Measurements from ENCODE around the gene SORBS2. TPM values are rescaled to one million over a fixed set of nuclear protein-coding genes. Genes with fewer than 3 reads are reported as not detected.
"Not testable (repeated sequence)": the region's sequence is repeated elsewhere in the genome, so short reads cannot be mapped to it uniquely, and the experiment has no call there.

Gene SORBS2, protein sequence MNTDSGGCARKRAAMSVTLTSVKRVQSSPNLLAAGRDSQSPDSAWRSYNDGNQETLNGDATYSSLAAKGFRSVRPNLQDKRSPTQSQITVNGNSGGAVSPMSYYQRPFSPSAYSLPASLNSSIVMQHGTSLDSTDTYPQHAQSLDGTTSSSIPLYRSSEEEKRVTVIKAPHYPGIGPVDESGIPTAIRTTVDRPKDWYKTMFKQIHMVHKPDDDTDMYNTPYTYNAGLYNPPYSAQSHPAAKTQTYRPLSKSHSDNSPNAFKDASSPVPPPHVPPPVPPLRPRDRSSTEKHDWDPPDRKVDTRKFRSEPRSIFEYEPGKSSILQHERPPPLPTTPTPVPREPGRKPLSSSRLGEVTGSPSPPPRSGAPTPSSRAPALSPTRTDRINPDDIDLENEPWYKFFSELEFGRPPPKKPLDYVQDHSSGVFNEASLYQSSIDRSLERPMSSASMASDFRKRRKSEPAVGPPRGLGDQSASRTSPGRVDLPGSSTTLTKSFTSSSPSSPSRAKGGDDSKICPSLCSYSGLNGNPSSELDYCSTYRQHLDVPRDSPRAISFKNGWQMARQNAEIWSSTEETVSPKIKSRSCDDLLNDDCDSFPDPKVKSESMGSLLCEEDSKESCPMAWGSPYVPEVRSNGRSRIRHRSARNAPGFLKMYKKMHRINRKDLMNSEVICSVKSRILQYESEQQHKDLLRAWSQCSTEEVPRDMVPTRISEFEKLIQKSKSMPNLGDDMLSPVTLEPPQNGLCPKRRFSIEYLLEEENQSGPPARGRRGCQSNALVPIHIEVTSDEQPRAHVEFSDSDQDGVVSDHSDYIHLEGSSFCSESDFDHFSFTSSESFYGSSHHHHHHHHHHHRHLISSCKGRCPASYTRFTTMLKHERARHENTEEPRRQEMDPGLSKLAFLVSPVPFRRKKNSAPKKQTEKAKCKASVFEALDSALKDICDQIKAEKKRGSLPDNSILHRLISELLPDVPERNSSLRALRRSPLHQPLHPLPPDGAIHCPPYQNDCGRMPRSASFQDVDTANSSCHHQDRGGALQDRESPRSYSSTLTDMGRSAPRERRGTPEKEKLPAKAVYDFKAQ (N-terminal part only)
- 10 to 100 TPM; 36.5 to 50.8 TPM for total RNA-seq
- polyA plus RNA-seq (ENCODE audit: insufficient read length in 6 of 6) = 10 to 100 TPM; 24.2 to 37.0 (median 33.7) TPM
- long read RNA-seq, donor 1, transcript SORBS2-210 (7 exons, 835 nt) = major isoform, 7 of 18 reads
- long read RNA-seq, donor 1, partial matches to known transcripts = 0 of 18 reads
- long read RNA-seq, donor 1, other reads (novel, unspliced or antisense) = 0 of 18 reads
- long read RNA-seq, donor 2, partial matches to known transcripts = 0 of 4 reads
- long read RNA-seq, donor 2, other reads (novel, unspliced or antisense) = 0 of 4 reads
- long read RNA-seq, donor 3, full-length matches to known transcripts = 5 of 5 reads
- long read RNA-seq, donor 3, partial matches to known transcripts = 0 of 5 reads
- long read RNA-seq, donor 3, other reads (novel, unspliced or antisense) = 0 of 5 reads
- long read RNA-seq, donor 4, full-length matches to known transcripts = 3 of 9 reads
- long read RNA-seq, donor 4, partial matches to known transcripts = 2 of 9 reads
- long read RNA-seq, donor 4, other reads (novel, unspliced or antisense) = 4 of 9 reads
- long read RNA-seq, donor 5, full-length matches to known transcripts = 4 of 4 reads
- long read RNA-seq, donor 5, partial matches to known transcripts = 0 of 4 reads
- long read RNA-seq, donor 5, other reads (novel, unspliced or antisense) = 0 of 4 reads
- long read RNA-seq, donor 6, partial matches to known transcripts = 8 of 9 reads
- long read RNA-seq, donor 6, other reads (novel, unspliced or antisense) = 0 of 9 reads
- long read RNA-seq, donor 7, partial matches to known transcripts = 0 of 1 reads
- long read RNA-seq, donor 7, other reads (novel, unspliced or antisense) = 0 of 1 reads
- long read RNA-seq, donor 8, partial matches to known transcripts = 0 of 3 reads
- long read RNA-seq, donor 8, other reads (novel, unspliced or antisense) = 0 of 3 reads
- long read RNA-seq, donor 9 = 0 reads
- long read RNA-seq, donor 10, partial matches to known transcripts = 2 of 18 reads
- long read RNA-seq, donor 10, other reads (novel, unspliced or antisense) = 10 of 18 reads
- long read RNA-seq, donor 11, transcript SORBS2-251 (2 exons, 420 nt) = major isoform, 9 of 15 reads
- long read RNA-seq, donor 11, partial matches to known transcripts = 0 of 15 reads
- long read RNA-seq, donor 11, other reads (novel, unspliced or antisense) = 0 of 15 reads
- long read RNA-seq, donor 12, full-length matches to known transcripts = 3 of 3 reads
- long read RNA-seq, donor 12, partial matches to known transcripts = 0 of 3 reads
- long read RNA-seq, donor 12, other reads (novel, unspliced or antisense) = 0 of 3 reads

DNA sequence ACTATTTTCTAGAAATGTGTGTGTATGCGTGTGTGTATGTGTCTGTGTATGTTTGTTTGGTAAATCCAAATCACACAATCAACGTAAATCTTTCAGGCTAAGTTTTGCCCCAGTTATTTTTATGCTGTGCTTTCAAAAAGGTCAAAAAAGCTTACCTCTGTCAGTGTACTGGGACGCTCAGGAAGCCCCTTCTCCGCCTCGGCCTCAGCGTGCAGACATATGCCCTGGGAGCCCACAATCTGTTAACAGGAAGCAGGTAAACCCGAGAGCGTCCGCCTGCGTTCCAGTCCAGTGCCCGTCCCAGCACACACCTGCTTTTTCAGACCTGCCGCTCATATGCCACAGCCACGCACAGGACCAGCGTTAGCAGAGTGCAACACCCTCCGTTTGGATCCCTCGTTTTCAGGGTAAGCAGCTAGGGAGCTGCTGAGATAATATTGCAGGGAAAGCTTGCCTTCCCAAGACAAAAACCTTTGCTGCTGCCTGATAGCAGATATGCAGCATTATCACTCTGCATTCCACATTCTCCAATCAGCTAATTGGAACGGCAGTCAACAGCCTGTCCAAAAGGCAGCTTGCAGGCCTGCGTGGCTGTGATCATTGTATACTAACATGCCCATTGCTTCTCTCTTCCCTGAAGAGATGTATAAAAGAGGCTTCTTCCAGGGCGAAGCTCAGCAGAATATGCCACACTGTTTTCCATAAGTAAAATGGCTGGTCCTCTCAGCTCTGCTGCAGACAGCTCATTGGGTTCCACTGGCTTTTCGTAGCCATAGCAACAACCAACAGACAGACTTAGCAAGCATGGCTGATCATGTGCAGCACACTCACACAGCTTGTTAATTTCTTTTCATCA lies at the start of gene SORBS2:
Gene SORBS2 (minus strand): TSS at position 686 of the 856 bp plus-strand sequence. CDS start 121,623 bp downstream, outside the sequence.
- Histone ChIP-seq H3K27me3 (no peaks in the 10 kb centered on the region), H3K4me1 (no peaks in the 10 kb centered on the region), H3K36me3 (no peaks in the 10 kb centered on the region), H3K4me3 (peak within 1 kb of the TSS; percentile 19 to 32), H3K27ac (peak within 1 kb of the TSS; percentile 71), H3K9me3 (no peaks in the 10 kb centered on the region)
- intact Hi-C loops (cut with DNase I) = no loop called here
- ATAC-seq (peak; percentile 86), DNase-seq (peak; percentile 23 to 80 (median 50))
- TF ChIP-seq, protein P1, sequence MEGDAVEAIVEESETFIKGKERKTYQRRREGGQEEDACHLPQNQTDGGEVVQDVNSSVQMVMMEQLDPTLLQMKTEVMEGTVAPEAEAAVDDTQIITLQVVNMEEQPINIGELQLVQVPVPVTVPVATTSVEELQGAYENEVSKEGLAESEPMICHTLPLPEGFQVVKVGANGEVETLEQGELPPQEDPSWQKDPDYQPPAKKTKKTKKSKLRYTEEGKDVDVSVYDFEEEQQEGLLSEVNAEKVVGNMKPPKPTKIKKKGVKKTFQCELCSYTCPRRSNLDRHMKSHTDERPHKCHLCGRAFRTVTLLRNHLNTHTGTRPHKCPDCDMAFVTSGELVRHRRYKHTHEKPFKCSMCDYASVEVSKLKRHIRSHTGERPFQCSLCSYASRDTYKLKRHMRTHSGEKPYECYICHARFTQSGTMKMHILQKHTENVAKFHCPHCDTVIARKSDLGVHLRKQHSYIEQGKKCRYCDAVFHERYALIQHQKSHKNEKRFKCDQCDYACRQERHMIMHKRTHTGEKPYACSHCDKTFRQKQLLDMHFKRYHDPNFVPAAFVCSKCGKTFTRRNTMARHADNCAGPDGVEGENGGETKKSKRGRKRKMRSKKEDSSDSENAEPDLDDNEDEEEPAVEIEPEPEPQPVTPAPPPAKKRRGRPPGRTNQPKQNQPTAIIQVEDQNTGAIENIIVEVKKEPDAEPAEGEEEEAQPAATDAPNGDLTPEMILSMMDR (IDR thresholded peaks at IDR 0.05) = no peak

DNA sequence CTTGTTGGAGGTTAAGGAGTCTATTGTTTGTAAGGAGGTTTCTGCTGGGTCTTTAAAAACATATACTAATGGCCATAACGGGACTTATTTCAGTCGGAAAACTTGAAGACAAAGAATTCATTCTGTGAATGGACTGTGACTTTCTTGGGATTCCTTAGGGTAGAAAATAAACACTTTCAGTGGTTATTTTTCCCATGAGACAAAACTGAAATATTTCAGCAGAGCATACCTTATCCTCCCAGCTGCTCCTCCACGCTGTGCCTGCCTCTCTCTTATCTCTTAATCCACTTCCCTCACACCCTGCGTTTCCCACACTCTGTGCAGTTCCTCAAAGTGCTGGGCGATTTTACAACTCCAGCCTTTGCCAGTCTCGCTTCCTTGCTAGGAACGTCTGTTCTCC lies 47.1 kb upstream of the SORBS2 start:
- H3K4me3 ChIP-seq = no peak overlapping the region
- no peak overlapping the region for H3K27ac ChIP-seq
- TF ChIP-seq, protein P1 (IDR thresholded peaks at IDR 0.05) = no peak
- H3K27me3 ChIP-seq = no peaks in the 10 kb centered on the region
- no peaks in the 10 kb centered on the region for H3K4me1 ChIP-seq
- ATAC-seq = no peak
- peaks cover 0 to 10% of the 10 kb centered on the region in 2 donors for H3K9me3 ChIP-seq
- DNase-seq = no peak
- intact Hi-C loops (cut with DNase I) = no loop called here
- H3K36me3 ChIP-seq = no peaks in the 10 kb centered on the region

DNA sequence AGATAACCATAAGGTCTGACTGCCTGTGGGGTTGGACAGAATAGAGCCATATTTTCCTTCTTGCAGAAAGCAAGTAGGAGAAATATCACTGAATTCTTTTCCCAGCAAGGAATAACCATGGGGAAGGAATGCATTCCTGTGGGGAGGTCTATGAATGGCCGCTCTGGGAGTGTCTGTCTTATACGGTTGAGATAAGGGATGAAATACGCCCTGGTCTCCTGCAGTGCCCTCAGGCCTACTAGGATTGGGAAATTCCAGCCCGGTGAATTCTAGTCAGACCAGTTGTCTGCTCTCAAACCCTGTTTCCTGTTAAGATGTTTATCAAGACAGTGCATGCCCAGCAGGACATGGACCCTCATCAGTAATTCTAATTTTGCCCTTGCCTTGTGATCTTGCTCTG lies 45.6 kb upstream of the SORBS2 start:
- ATAC-seq; H3K27me3 ChIP-seq; intact Hi-C loops (cut with DNase I); H3K4me3 ChIP-seq; H3K36me3 ChIP-seq; DNase-seq; H3K4me1 ChIP-seq; H3K27ac ChIP-seq: not testable (repeated sequence)
- H3K9me3 ChIP-seq = peaks cover 0 to 10% of the 10 kb centered on the region in 2 donors

DNA sequence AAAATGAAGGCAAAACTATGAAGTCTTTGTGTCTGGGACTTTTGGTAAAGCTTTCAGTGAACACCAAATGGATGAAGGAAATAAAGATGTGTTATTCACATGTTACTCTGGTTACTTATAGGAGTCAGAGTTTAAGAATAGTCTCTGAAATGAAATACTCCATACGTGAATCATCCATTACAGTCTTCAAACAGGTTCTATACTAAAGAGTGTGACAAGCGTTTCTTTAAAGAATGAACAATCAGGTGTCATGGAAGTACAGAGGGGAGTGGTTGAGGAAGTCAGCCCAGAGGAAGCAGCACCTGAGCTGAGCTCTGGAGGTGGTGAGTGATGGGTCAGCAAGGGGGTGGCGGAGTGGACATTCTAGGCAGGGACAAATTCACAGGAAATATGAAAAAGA lies 41.8 kb upstream of the SORBS2 start:
- Histone ChIP-seq H3K27ac (no peak overlapping the region), H3K9me3 (peaks cover 0 to 10% of the 10 kb centered on the region in 2 donors), H3K4me3 (no peak overlapping the region), H3K27me3 (no peaks in the 10 kb centered on the region), H3K4me1 (no peaks in the 10 kb centered on the region), H3K36me3 (no peaks in the 10 kb centered on the region)
- ATAC-seq (no peak), DNase-seq (no peak)
- TF ChIP-seq, protein P1 (IDR thresholded peaks at IDR 0.05) = no peak
- intact Hi-C loops (cut with DNase I) = no loop called here
